HepG2 (cell line): Measurements from ENCODE around the gene SPRY1. TPM values are rescaled to one million over a fixed set of nuclear protein-coding genes. Genes with fewer than 3 reads are reported as not detected.

Experiments
- ATAC-seq: fragments of 200-7000 bp; cut with Tn5 transposase; 3 replicates; pipeline ENCODE4 v1.9.1; 2020; ENCODE audit warnings: mild to moderate bottlenecking, moderate library complexity
- BruUV-seq: library from RNA; stranded (reverse); fragments of 400-500 nt; replicated peaks from 2 replicates; lab custom pipeline; 2021; lab: Mats Ljungman, UMichigan
- CTCF ChIA-PET: fragments of 300-600 bp; formaldehyde crosslinking; extraction: SDS; loops from one replicate; lab custom pipeline; 2021; ENCODE audit warnings: low total read pairs, inconsistent platforms, low intra/inter-chr PET ratio; lab: Yijun Ruan, JAX
- POLR2A ChIA-PET: fragments of 350-600 bp; sonication (Branson Sonifier 250); formaldehyde crosslinking; loops from one replicate; lab custom pipeline; 2020; ENCODE audit warnings: antibody characterized with exemption, inconsistent platforms; lab: Yijun Ruan, JAX
- DNase-seq: peaks from one replicate; pipeline ENCODE4 v3.0.0-alpha.2; 2015; ENCODE audit warnings: low spot score
- FAIRE-seq: peaks from 3 replicates; lab custom pipeline; 2011; peaks lifted over from hg19 to GRCh38; lab: Jason Lieb, UNC
- H2AFZ ChIP-seq: one replicate; pipeline ENCODE4 v1.6.1; 2011; ENCODE audit warnings: low read length, inconsistent platforms
- H3K27ac ChIP-seq: fragments of 300-600 bp; 3 replicates; pipeline ENCODE4 v1.8.0; 2011; ENCODE audit warnings: mixed run types, mild to moderate bottlenecking, mixed read lengths, low read length, inconsistent platforms; ENCODE audit not compliant: insufficient read depth; ENCODE audit errors: extremely low read length
- H3K27me3 ChIP-seq, 2 experiments: fragments of 200-600 bp in 1 of 2; 2 replicates in 1 of 2; 3 replicates in 1 of 2; pipeline versions ENCODE4 v1.6.0 to v1.8.0; 2011; ENCODE audit warnings: low read length in 2 of 2, mild to moderate bottlenecking in 2 of 2, moderate library complexity in 2 of 2, inconsistent platforms in 1 of 2; ENCODE audit not compliant: insufficient read depth in 2 of 2, control insufficient read depth in 1 of 2
- H3K36me3 ChIP-seq, 2 experiments: fragments of 200-600 bp in 1 of 2; replicated peaks in 1 of 2; 2 replicates in 1 of 2; 3 replicates in 1 of 2; pipeline versions ENCODE4 v1.5.1 to v1.8.0; 2011; ENCODE audit warnings: low read length in 2 of 2, inconsistent platforms in 1 of 2; ENCODE audit not compliant: insufficient read depth in 2 of 2, control insufficient read depth in 1 of 2
- H3K4me1 ChIP-seq: 2 replicates; pipeline ENCODE4 v1.5.1; 2012; ENCODE audit warnings: low read length, inconsistent platforms; ENCODE audit not compliant: insufficient read depth
- H3K4me2 ChIP-seq: 2 replicates; pipeline ENCODE4 v1.6.0; 2011; ENCODE audit warnings: low read depth, low read length, inconsistent platforms
- H3K4me3 ChIP-seq, 3 experiments: fragments of 200-600 bp in 1 of 3; sonication (generic), shearing (Covaris generic) in 1 of 3; replicated peaks in 1 of 3; 2 replicates each; pipeline ENCODE4 v1.5.1; 2011 to 2016; ENCODE audit warnings: low read length in 3 of 3, inconsistent platforms in 2 of 3, low read depth in 2 of 3, mild to moderate bottlenecking in 2 of 3, control low read depth in 1 of 3, mixed read lengths in 1 of 3; ENCODE audit not compliant: insufficient read depth in 1 of 3
- H3K79me2 ChIP-seq: one replicate; pipeline ENCODE4 v1.6.1; 2011; ENCODE audit warnings: low read length, inconsistent platforms; ENCODE audit not compliant: insufficient read depth
- H3K9ac ChIP-seq: 2 replicates; pipeline ENCODE4 v1.6.0; 2011; ENCODE audit warnings: mild to moderate bottlenecking, low read depth, low read length, inconsistent platforms; ENCODE audit not compliant: insufficient read depth
- H3K9me3 ChIP-seq: 2 replicates; pipeline ENCODE4 v1.5.1; 2012; ENCODE audit warnings: mild to moderate bottlenecking, low read length
- H4K20me1 ChIP-seq: 2 replicates; pipeline ENCODE4 v1.6.0; 2011; ENCODE audit warnings: inconsistent platforms, mild to moderate bottlenecking, low read length, moderate library complexity; ENCODE audit not compliant: insufficient read depth
- CREB1 ChIP-seq, 2 experiments: fragments of 450-650 bp in 1 of 2; IDR thresholded peaks; 2 replicates each; pipeline ENCODE4 v1.6.1; 2016 to 2017; ENCODE audit warnings: control low read depth in 1 of 2, mild to moderate bottlenecking in 1 of 2, missing compliant biosample characterization in 1 of 2, missing genetic modification characterization in 1 of 2
- GABPB1 ChIP-seq: IDR thresholded peaks from 2 replicates; pipeline ENCODE4 v1.6.1; 2016; ENCODE audit warnings: mild to moderate bottlenecking, missing genetic modification reagents, moderate library complexity, missing compliant biosample characterization
- NR2C2 ChIP-seq: sonication (generic); formaldehyde crosslinking; IDR thresholded peaks from 2 replicates; pipeline ENCODE4 v1.4.0; 2020; ENCODE audit warnings: missing genetic modification reagents, mild to moderate bottlenecking, moderate library complexity, borderline replicate concordance
- SUZ12 ChIP-seq: fragments of 150-350 bp; IDR thresholded peaks from 2 replicates; pipeline ENCODE4 v1.6.1; 2014; ENCODE audit warnings: low read depth, low read length
- ZNF256 ChIP-seq: sonication (generic); formaldehyde crosslinking; conservative IDR thresholded peaks from 2 replicates; pipeline ENCODE4 v1.4.0; 2020; ENCODE audit warnings: missing genetic modification reagents
- ZNF382 ChIP-seq: sonication (generic); formaldehyde crosslinking; IDR thresholded peaks from 2 replicates; pipeline ENCODE4 v1.5.0; 2020; ENCODE audit warnings: missing genetic modification reagents, mild to moderate bottlenecking, borderline replicate concordance
- ZSCAN12 ChIP-seq: sonication (generic); formaldehyde crosslinking; IDR thresholded peaks from 2 replicates; pipeline ENCODE4 v1.9.0; 2021; ENCODE audit warnings: mild to moderate bottlenecking, missing genetic modification reagents
- WGBS: methylation state at CpG from one replicate; pipeline ENCODE4 v1.1.6; 2017; ENCODE audit warnings: low lambda C conversion rate; 5-methylcytosine and 5-hydroxymethylcytosine counted together
- in situ Hi-C: cut with HindIII; loops from 2 replicates; pipeline ENCODE4 v1.10.0; 2017; ENCODE audit warnings: low pct_unique_long_range_greater_than_20kb; ENCODE audit not compliant: extremely low pct_ligation_motif_present
- intact Hi-C: fragments of 100-400 bp; cut with micrococcal nuclease; formaldehyde crosslinking; loops from one replicate; pipeline ENCODE4 v1.10.0; 2022; ENCODE audit not compliant: unreplicated experiment
- polyA plus RNA-seq, 8 experiments: library from polyadenylated mRNA; depleted of rRNA in 3 of 8; stranded (reverse) in 7 of 8; unstranded in 1 of 8; fragments of >200 nt; fragmentation: Illumina TruSeq in 4 of 8; extraction: Trizol in 4 of 8; gene quantifications; 2 replicates each; pipeline versions ENCODE4 v1.2.1 to v1.2.3, GENCODE V29; 2011 to 2016; ENCODE audit warnings: low read depth in 4 of 8, missing spikeins in 1 of 8, mixed read lengths in 1 of 8; ENCODE audit not compliant: insufficient read depth in 1 of 8
- total RNA-seq, 5 experiments: library from RNA; depleted of rRNA; stranded (reverse); fragments of >200 nt; fragmentation: Illumina TruSeq; extraction: Trizol; gene quantifications; 2 replicates each; pipeline ENCODE4 v1.2.3, GENCODE V29; 2016; ENCODE audit warnings: low read depth in 1 of 5

The SPRY1 gene
- total and polyA plus RNA-seq, 2 of the 13 experiments (the other 11 are each of a cell fraction or from before 2014, with no cell fraction given), result 24.7 to 33.4 TPM

DNA sequence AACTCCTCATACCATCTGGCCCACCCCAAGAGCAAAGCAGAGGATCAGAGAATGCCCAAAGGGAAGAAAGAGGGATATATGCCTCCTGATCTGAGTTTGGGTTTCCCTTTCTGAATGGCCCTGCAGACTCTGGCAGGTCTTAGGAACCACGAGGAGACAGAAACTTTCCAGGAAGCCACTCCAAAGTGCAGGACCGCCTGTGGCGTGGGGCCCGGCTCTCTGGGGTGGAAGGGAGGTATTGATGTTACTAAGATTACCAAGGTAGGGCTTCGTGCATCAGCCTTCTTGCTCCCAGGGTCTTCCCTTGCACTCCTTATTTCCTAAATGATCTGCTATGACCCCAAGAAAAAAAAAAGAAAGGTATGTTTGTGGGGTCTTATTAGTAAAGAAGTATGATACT, 41.9 kb upstream of the SPRY1 start:
- Histone ChIP-seq H3K4me1 (peaks cover 18% of the 10 kb centered on the region), H3K9ac (no peak overlapping the region), H3K79me2 (no peaks in the 10 kb centered on the region), H2AFZ (no peak overlapping the region), H3K4me3 (no peak overlapping the region), H3K36me3 (no peaks in the 10 kb centered on the region), H4K20me1 (no peaks in the 10 kb centered on the region), H3K27me3 (no peaks in the 10 kb centered on the region), H3K27ac (no peak overlapping the region), H3K4me2 (no peak overlapping the region), H3K9me3 (no peaks in the 10 kb centered on the region)
- CTCF ChIA-PET, result no interaction called here
- POLR2A ChIA-PET, result no interaction called here
- in situ Hi-C loops, result no loop called here
- intact Hi-C loops, result loop anchor here (10.0 kb wide), 1 partner anchor 910 kb away; no protein-coding TSS in a partner anchor
- no peak for FAIRE-seq
- no TSS peak for BruUV-seq
- no peak for DNase-seq
- 13% methylated on average over 1 of the region's 5 CpGs for WGBS
- ATAC-seq, result no peak
- TF ChIP-seq GABPB1 (CRISPR knock-in tag) (no peak), ZSCAN12 (no peak)

DNA sequence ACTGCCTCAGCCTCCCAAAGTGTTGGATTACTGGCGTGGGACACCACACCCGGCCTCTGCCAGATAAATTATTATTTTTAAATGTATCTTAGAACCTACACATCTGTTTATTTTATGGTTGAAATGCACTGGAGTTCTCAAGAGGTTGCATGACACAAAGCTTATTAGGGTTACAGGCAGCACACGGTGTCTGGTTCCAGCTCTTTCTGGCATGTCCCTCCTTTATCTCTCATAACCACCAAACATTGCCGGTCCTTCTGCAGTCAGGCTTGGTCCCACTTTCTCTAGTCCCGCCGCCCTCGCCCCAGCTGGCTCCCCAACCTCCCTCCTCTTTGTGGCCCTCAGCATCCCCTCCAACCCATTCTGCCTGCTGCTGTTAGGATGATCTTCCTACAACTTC, 39.7 kb upstream of the SPRY1 start:
- no peak overlapping the region for H3K9ac ChIP-seq
- H3K79me2 ChIP-seq, result no peaks in the 10 kb centered on the region
- DNase-seq (no peak), FAIRE-seq (no peak), ATAC-seq (no peak)
- in situ Hi-C loops (no loop called here), intact Hi-C loops (loop anchor here (10.0 kb wide), 1 partner anchor 908 kb away; no protein-coding TSS in a partner anchor)
- TF ChIP-seq SUZ12 (no peak), ZNF256 (CRISPR knock-in tag) (no peak), NR2C2 (CRISPR knock-in tag) (no peak), CREB1 (IDR thresholded peaks at IDR 0.05) (no peak), CREB1 (CRISPR knock-in tag; IDR thresholded peaks at IDR 0.05) (no peak), ZNF382 (CRISPR knock-in tag) (no peak)
- H3K4me1 ChIP-seq, result 0 out of 2 replicates have a peak, but pooled peaks cover 6% of the 10 kb centered on the region
- no peaks in the 10 kb centered on the region for H3K27me3 ChIP-seq
- H4K20me1 ChIP-seq, result no peaks in the 10 kb centered on the region
- no TSS peak for BruUV-seq
- WGBS, result 77% methylated on average over 7 of the region's 7 CpGs
- H3K36me3 ChIP-seq, result no peaks in the 10 kb centered on the region
- no peak overlapping the region for H3K27ac ChIP-seq
- ChIA-PET CTCF (no interaction called here), POLR2A (no interaction called here)
- no peak overlapping the region for H3K4me3 ChIP-seq
- H3K9me3 ChIP-seq, result no peaks in the 10 kb centered on the region
- H3K4me2 ChIP-seq, result no peak overlapping the region
- no peak overlapping the region for H2AFZ ChIP-seq
